HG02763 (cell line): ENCODE data around the gene NDRG3.
"Not testable (repeated sequence)": the region's sequence is repeated elsewhere in the genome, so short reads cannot be mapped to it uniquely, and the experiment has no call there.

Source experiments
- ATAC-seq: cut with Tn5 transposase; IDR thresholded peaks from one replicate; pipeline ENCODE4 v1.9.1; 2021; ENCODE audit warnings: mild to moderate bottlenecking, moderate library complexity; ENCODE audit not compliant: unreplicated experiment

The NDRG3 gene

GRCh38 chr20:36700438-36700837 lies 45.5 kb downstream of the NDRG3 start:
- no peak for ATAC-seq

- not testable (repeated sequence) for ATAC-seq
Observed at GRCh38 chr20:36695467-36695866, 50.4 kb downstream of the NDRG3 start.

- ATAC-seq: no peak
Observed at GRCh38 chr20:36688630-36689029, 57.3 kb downstream of the NDRG3 start.

- ATAC-seq: no peak
Observed at GRCh38 chr20:36687850-36688249, 58.0 kb downstream of the NDRG3 start.

- ATAC-seq: no peak
Observed at GRCh38 chr20:36686944-36687343, 58.9 kb downstream of the NDRG3 start.

GRCh38 chr20:36686504-36686903 lies 59.4 kb downstream of the NDRG3 start:
- no peak for ATAC-seq

- ATAC-seq: no peak
Observed at GRCh38 chr20:36684747-36685146, 61.1 kb downstream of the NDRG3 start.

- ATAC-seq: no peak
Observed at GRCh38 chr20:36682311-36682710, 63.6 kb downstream of the NDRG3 start.

- no peak for ATAC-seq
Observed at GRCh38 chr20:36677422-36677771, 68.5 kb downstream of the NDRG3 start.

- ATAC-seq: no peak
Observed at GRCh38 chr20:36676701-36677421, 69.0 kb downstream of the NDRG3 start.

- ATAC-seq: not testable (repeated sequence)
Observed at GRCh38 chr20:36675545-36675944, 70.3 kb downstream of the NDRG3 start.

GRCh38 chr20:36672991-36673390 lies 72.9 kb downstream of the NDRG3 start:
- no peak for ATAC-seq

GRCh38 chr20:36670665-36671357 lies 75.1 kb downstream of the NDRG3 start:
- no peak for ATAC-seq

- no peak for ATAC-seq
Observed at GRCh38 chr20:36666181-36666740, 79.6 kb downstream of the NDRG3 start.

- no peak for ATAC-seq
Observed at GRCh38 chr20:36663031-36663430, 82.9 kb downstream of the NDRG3 start.

- no peak for ATAC-seq
Observed at GRCh38 chr20:36658300-36658699, 87.6 kb downstream of the NDRG3 start.

GRCh38 chr20:36656733-36657132 lies 89.2 kb downstream of the NDRG3 start:
- no peak for ATAC-seq

- ATAC-seq: no peak
Observed at GRCh38 chr20:36655004-36655403, 90.9 kb downstream of the NDRG3 start.

GRCh38 chr20:36654506-36654905 lies 91.4 kb downstream of the NDRG3 start:
- ATAC-seq: no peak

GRCh38 chr20:36653456-36653855 lies 92.4 kb downstream of the NDRG3 start:
- ATAC-seq: no peak

GRCh38 chr20:36647196-36648121 lies 98.4 kb downstream of the NDRG3 start:
- ATAC-seq: no peak
